Lower leg skin (tissue), 4 donors: ENCODE data around the gene RNF217. TPM values are rescaled to one million over a fixed set of nuclear protein-coding genes. Genes with fewer than 3 reads are reported as not detected.

Experiments used
- DNase-seq, 2 donors: peaks; one replicate each; pipeline ENCODE4 v3.0.0-alpha.2; 2019; ENCODE audit warnings: low spot score in 2 of 2
- H3K4me3 ChIP-seq: fragments of 200-600 bp; sonication (generic); 2 replicates; pipeline ENCODE4 v1.5.1; 2017; ENCODE audit warnings: mild to moderate bottlenecking, low read depth; ENCODE audit not compliant: poor library complexity, severe bottlenecking
- POLR2A ChIP-seq, 2 donors: fragments of 450-650 bp; IDR thresholded peaks; one replicate each; pipeline ENCODE4 v1.6.1; 2016 to 2017; ENCODE audit warnings: antibody characterized with exemption in 2 of 2, mild to moderate bottlenecking in 1 of 2, moderate library complexity in 1 of 2
- WGBS, 2 donors: methylation state at CpG; one replicate each; pipeline ENCODE4 v1.1.5; 2018; 5-methylcytosine and 5-hydroxymethylcytosine counted together
- intact Hi-C: fragments of 100-400 bp; cut with DNase I; formaldehyde crosslinking; loops from one replicate; pipeline ENCODE4 v1.15.0; 2023; ENCODE audit warnings: low total_unique reads
- total RNA-seq, 4 donors: library from RNA; depleted of rRNA; stranded (reverse); fragments of >200 nt; gene quantifications; one replicate each; pipeline ENCODE4 v1.1.0, GENCODE V29; 2016
- TF ChIP-seq, protein P1 (sequence below), 3 donors: fragments of 450-650 bp; IDR thresholded peaks; one replicate each; pipeline ENCODE4 v1.5.1; 2016; ENCODE audit warnings: antibody characterized with exemption in 3 of 3, mild to moderate bottlenecking in 3 of 3, moderate library complexity in 2 of 3

RNF217 gene
- total RNA-seq, 4 donors from 2014 or later, result 17.2 to 35.2 (median 25.1) TPM

DNA sequence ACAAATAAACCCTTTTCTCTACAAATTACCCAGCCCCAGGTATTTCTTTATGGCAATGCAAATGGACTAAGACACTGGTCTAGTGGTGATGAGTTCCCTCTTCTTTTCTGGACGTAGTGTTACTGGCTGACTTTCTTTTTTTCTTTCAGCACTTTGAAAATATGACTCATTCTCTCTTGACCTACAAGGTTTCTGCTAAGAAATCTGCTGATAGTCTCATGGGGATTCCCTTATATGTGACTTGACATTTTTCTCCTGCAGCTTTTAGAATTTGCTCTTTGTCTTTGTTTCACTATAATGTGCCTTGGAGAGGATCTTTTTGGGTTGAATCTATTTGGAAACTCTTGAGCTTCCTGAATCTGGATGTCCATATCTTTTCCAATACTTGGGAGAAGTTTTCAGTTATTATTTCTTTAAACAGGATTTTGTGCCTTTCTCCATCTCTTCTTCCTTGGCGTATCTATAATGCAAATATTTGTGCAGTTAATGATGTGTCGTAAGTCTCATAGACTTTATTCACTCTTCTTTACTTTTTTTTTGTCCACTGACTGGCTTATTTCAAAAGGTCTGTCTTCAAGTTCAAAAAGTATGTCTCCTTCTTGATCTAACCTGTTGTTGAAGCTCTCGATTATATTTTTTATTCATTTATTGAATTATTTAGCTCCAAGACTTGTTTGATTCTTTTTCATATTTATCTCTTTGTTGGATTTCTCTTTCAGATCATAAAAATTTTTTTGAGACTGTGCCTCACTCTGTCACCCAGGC lies 149.2 kb downstream of the RNF217 start:
- no peak overlapping the region for H3K4me3 ChIP-seq
- WGBS, 2 donors, result 87 to 91% methylated on average over 4 of the region's 4 CpGs
- DNase-seq, result no peak
- intact Hi-C loops, result loop anchor here (5.0 kb wide), 1 partner anchor 244 kb away; no protein-coding TSS in a partner anchor
- TF ChIP-seq, protein P1, sequence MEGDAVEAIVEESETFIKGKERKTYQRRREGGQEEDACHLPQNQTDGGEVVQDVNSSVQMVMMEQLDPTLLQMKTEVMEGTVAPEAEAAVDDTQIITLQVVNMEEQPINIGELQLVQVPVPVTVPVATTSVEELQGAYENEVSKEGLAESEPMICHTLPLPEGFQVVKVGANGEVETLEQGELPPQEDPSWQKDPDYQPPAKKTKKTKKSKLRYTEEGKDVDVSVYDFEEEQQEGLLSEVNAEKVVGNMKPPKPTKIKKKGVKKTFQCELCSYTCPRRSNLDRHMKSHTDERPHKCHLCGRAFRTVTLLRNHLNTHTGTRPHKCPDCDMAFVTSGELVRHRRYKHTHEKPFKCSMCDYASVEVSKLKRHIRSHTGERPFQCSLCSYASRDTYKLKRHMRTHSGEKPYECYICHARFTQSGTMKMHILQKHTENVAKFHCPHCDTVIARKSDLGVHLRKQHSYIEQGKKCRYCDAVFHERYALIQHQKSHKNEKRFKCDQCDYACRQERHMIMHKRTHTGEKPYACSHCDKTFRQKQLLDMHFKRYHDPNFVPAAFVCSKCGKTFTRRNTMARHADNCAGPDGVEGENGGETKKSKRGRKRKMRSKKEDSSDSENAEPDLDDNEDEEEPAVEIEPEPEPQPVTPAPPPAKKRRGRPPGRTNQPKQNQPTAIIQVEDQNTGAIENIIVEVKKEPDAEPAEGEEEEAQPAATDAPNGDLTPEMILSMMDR (IDR thresholded peaks at IDR 0.05), result no peak
- TF ChIP-seq POLR2A (IDR thresholded peaks at IDR 0.05), result no peak

DNA sequence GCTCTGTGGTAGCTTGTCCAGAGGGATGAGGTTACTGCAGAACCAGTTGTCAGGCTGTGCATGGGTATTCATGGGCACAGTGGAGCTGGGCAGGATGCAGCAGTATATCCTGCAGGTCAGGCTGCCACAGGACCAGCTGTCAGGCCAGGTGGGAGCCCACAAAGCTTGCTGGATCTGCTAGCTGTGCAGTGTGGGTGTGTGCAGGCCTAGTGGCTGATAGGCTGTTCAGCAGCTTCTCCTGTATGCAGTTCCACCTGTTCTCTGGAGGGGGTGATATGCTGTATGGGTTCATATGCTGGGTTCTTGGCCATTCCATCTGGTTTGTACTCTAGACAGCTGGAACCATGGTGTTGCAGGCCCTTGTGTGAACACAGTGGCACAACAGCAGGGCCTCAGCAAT lies 150.7 kb downstream of the RNF217 start:
- intact Hi-C loops, result loop anchor here (5.0 kb wide), 1 partner anchor 246 kb away; no protein-coding TSS in a partner anchor
- no peak for DNase-seq
- TF ChIP-seq, protein P1 (IDR thresholded peaks at IDR 0.05), result no peak
- H3K4me3 ChIP-seq, result no peak overlapping the region

DNA sequence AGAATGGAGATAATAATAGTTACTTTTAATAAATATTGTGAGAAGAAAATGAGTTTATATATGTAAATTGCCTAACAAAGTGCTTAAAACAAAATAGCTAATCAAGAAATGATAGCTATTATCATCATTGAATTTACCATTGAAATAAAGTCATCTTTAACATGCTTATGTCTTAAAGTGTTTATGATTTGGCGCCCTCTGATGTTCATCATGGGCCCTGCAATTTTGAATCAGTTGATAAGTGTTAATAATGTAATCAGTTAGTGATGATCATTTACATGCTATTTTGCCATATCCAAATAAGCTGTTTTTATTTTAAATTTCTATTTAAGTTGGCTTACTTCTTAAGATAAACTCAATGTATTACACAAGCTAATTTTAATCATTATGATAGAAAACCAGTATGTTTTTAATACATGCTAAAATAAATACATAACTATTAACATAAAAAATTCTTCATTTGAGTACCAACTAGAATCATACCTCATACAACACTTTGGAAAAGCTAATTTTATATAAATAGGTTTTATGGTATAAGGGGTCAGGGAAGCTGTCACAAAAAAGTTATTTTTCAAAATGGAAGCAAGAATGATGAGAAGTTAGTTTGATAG lies 152.1 kb downstream of the RNF217 start:
- TF ChIP-seq, protein P1 (IDR thresholded peaks at IDR 0.05), result no peak
- TF ChIP-seq POLR2A (IDR thresholded peaks at IDR 0.05), result no peak
- intact Hi-C loops, result loop anchor here (5.0 kb wide), 1 partner anchor 247 kb away; no protein-coding TSS in a partner anchor
- DNase-seq, result peak in 1 of 2 donors; percentile 70
- no peak overlapping the region for H3K4me3 ChIP-seq
- WGBS, 2 donors, result 0% methylated on average over 1 of the region's 1 CpG

DNA sequence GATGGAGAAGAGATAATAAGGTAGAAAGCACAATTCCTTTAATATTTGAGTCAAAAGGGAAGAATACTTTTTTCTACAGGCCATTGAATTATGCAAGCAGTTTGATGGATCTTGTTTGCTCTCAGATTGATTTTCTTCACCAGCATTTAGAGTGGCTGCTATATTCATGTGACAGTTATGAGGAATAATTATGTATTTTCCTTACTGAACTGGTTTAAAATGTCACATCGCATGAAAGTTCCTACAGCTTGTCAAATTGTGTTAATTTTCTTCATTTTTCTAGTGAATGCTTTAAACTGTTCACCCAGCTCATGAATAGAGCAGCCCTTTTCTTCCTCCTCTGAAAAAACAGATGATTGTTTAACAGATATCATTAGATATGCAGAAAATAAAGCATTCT lies 153.9 kb downstream of the RNF217 start:
- no peak for DNase-seq
- H3K4me3 ChIP-seq, result no peak overlapping the region
- 87 to 88% methylated on average over 1 of the region's 1 CpG for WGBS, 2 donors
- intact Hi-C loops, result no loop called here
- TF ChIP-seq POLR2A (IDR thresholded peaks at IDR 0.05), result no peak
- TF ChIP-seq, protein P1 (IDR thresholded peaks at IDR 0.05), result no peak

DNA sequence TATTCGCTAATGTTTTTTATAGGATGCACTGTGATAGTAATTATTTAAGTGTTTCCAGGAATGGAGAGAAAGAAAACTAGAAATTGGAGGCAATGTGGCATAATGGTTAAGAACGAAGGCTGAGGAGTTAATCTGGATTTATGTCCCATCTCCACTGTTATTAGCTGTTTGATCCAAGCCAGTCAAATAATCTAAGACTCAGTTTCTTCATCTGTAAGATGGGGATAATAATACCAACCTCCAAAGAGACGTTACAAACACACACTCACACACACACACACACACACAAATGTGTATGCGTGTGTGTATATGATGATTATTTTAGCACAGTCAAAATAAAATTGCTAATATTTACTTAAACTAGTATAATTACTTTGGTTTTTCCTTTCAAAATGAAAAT lies 154.5 kb downstream of the RNF217 start:
- H3K4me3 ChIP-seq, result no peak overlapping the region
- intact Hi-C loops, result no loop called here
- no peak for DNase-seq
- 91% methylated on average over 4 of the region's 4 CpGs for WGBS, 2 donors
- no peak for TF ChIP-seq POLR2A (IDR thresholded peaks at IDR 0.05)
- TF ChIP-seq, protein P1 (IDR thresholded peaks at IDR 0.05), result no peak
